HG02623 (cell line): Measurements from ENCODE around the gene MGME1.

ENCODE experiments used
- ATAC-seq: cut with Tn5 transposase; IDR thresholded peaks from one replicate; pipeline ENCODE4 v1.9.1; 2021; ENCODE audit warnings: moderate library complexity; ENCODE audit not compliant: unreplicated experiment

The MGME1 gene

GRCh38 chr20:17992224-17992637 lies 23.4 kb downstream of the MGME1 start:
- ATAC-seq = peak; percentile 58

- ATAC-seq = no peak
Observed at GRCh38 chr20:17992847-17993513, 24.2 kb downstream of the MGME1 start.

GRCh38 chr20:17993546-17993945 lies 24.7 kb downstream of the MGME1 start:
- ATAC-seq = no peak

- ATAC-seq = no peak
Observed at GRCh38 chr20:17995967-17996819, 27.4 kb downstream of the MGME1 start.

- ATAC-seq = no peak
Observed at GRCh38 chr20:17998446-17998845, 29.6 kb downstream of the MGME1 start.

GRCh38 chr20:17999566-17999965 lies 30.7 kb downstream of the MGME1 start:
- no peak for ATAC-seq

GRCh38 chr20:18001131-18001921 lies 32.5 kb downstream of the MGME1 start:
- no peak for ATAC-seq

GRCh38 chr20:18003897-18004296 lies 35.1 kb downstream of the MGME1 start:
- ATAC-seq = no peak

- no peak for ATAC-seq
Observed at GRCh38 chr20:18004384-18005031, 35.7 kb downstream of the MGME1 start.

GRCh38 chr20:18005170-18005989 lies 36.6 kb downstream of the MGME1 start:
- peak; percentile 95 for ATAC-seq

GRCh38 chr20:18005990-18006364 lies 37.2 kb downstream of the MGME1 start:
- ATAC-seq = no peak

GRCh38 chr20:18006684-18007083 lies 37.9 kb downstream of the MGME1 start:
- no peak for ATAC-seq

GRCh38 chr20:18007534-18008292 lies 38.9 kb downstream of the MGME1 start:
- no peak for ATAC-seq

- ATAC-seq = no peak
Observed at GRCh38 chr20:18009116-18009515, 40.3 kb downstream of the MGME1 start.

GRCh38 chr20:18011482-18011881 lies 42.7 kb downstream of the MGME1 start:
- no peak for ATAC-seq

GRCh38 chr20:18011951-18012645 lies 43.3 kb downstream of the MGME1 start:
- no peak for ATAC-seq

- no peak for ATAC-seq
Observed at GRCh38 chr20:18012901-18013300, 44.1 kb downstream of the MGME1 start.

- no peak for ATAC-seq
Observed at GRCh38 chr20:18014411-18014810, 45.6 kb downstream of the MGME1 start.

- ATAC-seq = no peak
Observed at GRCh38 chr20:18016772-18017171, 48.0 kb downstream of the MGME1 start.
